HepG2 (cell line): ENCODE data around the gene XPNPEP1. TPM values are rescaled to one million over a fixed set of nuclear protein-coding genes. Genes with fewer than 3 reads are reported as not detected.
A peak's percentile ranks its signal among the peaks of the same experiment; 100 is the strongest.

Source experiments
- ATAC-seq: fragments of 200-7000 bp; cut with Tn5 transposase; 3 replicates; pipeline ENCODE4 v1.9.1; 2020; ENCODE audit warnings: mild to moderate bottlenecking, moderate library complexity
- BruUV-seq: library from RNA; stranded (reverse); fragments of 400-500 nt; replicated peaks from 2 replicates; lab custom pipeline; 2021; lab: Mats Ljungman, UMichigan
- CTCF ChIA-PET: fragments of 300-600 bp; formaldehyde crosslinking; extraction: SDS; loops from one replicate; lab custom pipeline; 2021; ENCODE audit warnings: low total read pairs, inconsistent platforms, low intra/inter-chr PET ratio; lab: Yijun Ruan, JAX
- POLR2A ChIA-PET: fragments of 350-600 bp; sonication (Branson Sonifier 250); formaldehyde crosslinking; loops from one replicate; lab custom pipeline; 2020; ENCODE audit warnings: antibody characterized with exemption, inconsistent platforms; lab: Yijun Ruan, JAX
- DNase-seq: peaks from one replicate; pipeline ENCODE4 v3.0.0-alpha.2; 2015; ENCODE audit warnings: low spot score
- FAIRE-seq: peaks from 3 replicates; lab custom pipeline; 2011; peaks lifted over from hg19 to GRCh38; lab: Jason Lieb, UNC
- H2AFZ ChIP-seq: one replicate; pipeline ENCODE4 v1.6.1; 2011; ENCODE audit warnings: low read length, inconsistent platforms
- H3K27ac ChIP-seq: fragments of 300-600 bp; 3 replicates; pipeline ENCODE4 v1.8.0; 2011; ENCODE audit warnings: mixed run types, mild to moderate bottlenecking, mixed read lengths, low read length, inconsistent platforms; ENCODE audit not compliant: insufficient read depth; ENCODE audit errors: extremely low read length
- H3K27me3 ChIP-seq, 2 experiments: fragments of 200-600 bp in 1 of 2; 2 replicates in 1 of 2; 3 replicates in 1 of 2; pipeline versions ENCODE4 v1.6.0 to v1.8.0; 2011; ENCODE audit warnings: low read length in 2 of 2, mild to moderate bottlenecking in 2 of 2, moderate library complexity in 2 of 2, inconsistent platforms in 1 of 2; ENCODE audit not compliant: insufficient read depth in 2 of 2, control insufficient read depth in 1 of 2
- H3K36me3 ChIP-seq, 2 experiments: fragments of 200-600 bp in 1 of 2; replicated peaks in 1 of 2; 2 replicates in 1 of 2; 3 replicates in 1 of 2; pipeline versions ENCODE4 v1.5.1 to v1.8.0; 2011; ENCODE audit warnings: low read length in 2 of 2, inconsistent platforms in 1 of 2; ENCODE audit not compliant: insufficient read depth in 2 of 2, control insufficient read depth in 1 of 2
- H3K4me1 ChIP-seq: 2 replicates; pipeline ENCODE4 v1.5.1; 2012; ENCODE audit warnings: low read length, inconsistent platforms; ENCODE audit not compliant: insufficient read depth
- H3K4me2 ChIP-seq: 2 replicates; pipeline ENCODE4 v1.6.0; 2011; ENCODE audit warnings: low read depth, low read length, inconsistent platforms
- H3K4me3 ChIP-seq, 3 experiments: fragments of 200-600 bp in 1 of 3; sonication (generic), shearing (Covaris generic) in 1 of 3; replicated peaks in 1 of 3; 2 replicates each; pipeline ENCODE4 v1.5.1; 2011 to 2016; ENCODE audit warnings: low read length in 3 of 3, inconsistent platforms in 2 of 3, low read depth in 2 of 3, mild to moderate bottlenecking in 2 of 3, control low read depth in 1 of 3, mixed read lengths in 1 of 3; ENCODE audit not compliant: insufficient read depth in 1 of 3
- H3K79me2 ChIP-seq: one replicate; pipeline ENCODE4 v1.6.1; 2011; ENCODE audit warnings: low read length, inconsistent platforms; ENCODE audit not compliant: insufficient read depth
- H3K9ac ChIP-seq: 2 replicates; pipeline ENCODE4 v1.6.0; 2011; ENCODE audit warnings: mild to moderate bottlenecking, low read depth, low read length, inconsistent platforms; ENCODE audit not compliant: insufficient read depth
- H3K9me3 ChIP-seq: 2 replicates; pipeline ENCODE4 v1.5.1; 2012; ENCODE audit warnings: mild to moderate bottlenecking, low read length
- H4K20me1 ChIP-seq: 2 replicates; pipeline ENCODE4 v1.6.0; 2011; ENCODE audit warnings: inconsistent platforms, mild to moderate bottlenecking, low read length, moderate library complexity; ENCODE audit not compliant: insufficient read depth
- CEBPB ChIP-seq: IDR thresholded peaks from 2 replicates; pipeline ENCODE4 v1.6.1; 2011; ENCODE audit warnings: low read depth, low read length, improper control_type of control experiment, borderline replicate concordance
- CEBPG ChIP-seq: IDR thresholded peaks from 2 replicates; pipeline ENCODE4 v1.6.1; 2016
- CHCHD3 ChIP-seq: sonication (generic); formaldehyde crosslinking; IDR thresholded peaks from 2 replicates; pipeline ENCODE4 v1.8.0; 2022; ENCODE audit warnings: mild to moderate bottlenecking, missing genetic modification reagents, moderate library complexity
- JARID2 ChIP-seq: sonication (generic); formaldehyde crosslinking; IDR thresholded peaks from 2 replicates; pipeline ENCODE4 v1.8.1; 2023; ENCODE audit warnings: missing genetic modification reagents, inconsistent platforms; ENCODE audit not compliant: insufficient replicate concordance
- KLF11 ChIP-seq: IDR thresholded peaks from 2 replicates; pipeline ENCODE4 v1.6.1; 2016; ENCODE audit warnings: missing compliant biosample characterization
- MAF1 ChIP-seq: sonication (generic); formaldehyde crosslinking; IDR thresholded peaks from 2 replicates; pipeline ENCODE4 v1.5.0; 2020; ENCODE audit warnings: missing genetic modification reagents, borderline replicate concordance
- NFIB ChIP-seq: sonication (generic); formaldehyde crosslinking; IDR thresholded peaks from 2 replicates; pipeline ENCODE4 v1.9.0; 2021; ENCODE audit warnings: missing genetic modification reagents, mild to moderate bottlenecking, borderline replicate concordance
- NONO ChIP-seq, 2 experiments: fragments of 450-650 bp in 1 of 2; sonication (generic) in 1 of 2; formaldehyde crosslinking in 1 of 2; IDR thresholded peaks in 1 of 2; conservative IDR thresholded peaks in 1 of 2; 2 replicates each; pipeline versions ENCODE4 v1.6.1 to v1.8.0; 2017 to 2022; ENCODE audit warnings: mild to moderate bottlenecking in 1 of 2, missing genetic modification reagents in 1 of 2, moderate library complexity in 1 of 2
- PCBP2 ChIP-seq: fragments of 200-400 bp; formaldehyde crosslinking; optimal IDR thresholded peaks from 2 replicates; pipeline ENCODE3; 2018; ENCODE audit warnings: low read length, low read depth; ENCODE audit not compliant: poor library complexity, severe bottlenecking
- RXRA ChIP-seq: sonication (generic); formaldehyde crosslinking; IDR thresholded peaks from 2 replicates; pipeline ENCODE4 v1.5.1; 2020; ENCODE audit warnings: missing genetic modification reagents
- SMAD9 ChIP-seq: sonication (generic); formaldehyde crosslinking; IDR thresholded peaks from 2 replicates; pipeline ENCODE4 v1.5.1; 2020; ENCODE audit warnings: mild to moderate bottlenecking, missing genetic modification reagents
- THAP11 ChIP-seq: IDR thresholded peaks from 2 replicates; pipeline ENCODE4 v1.6.1; 2016; ENCODE audit warnings: missing biosample characterization, missing genetic modification reagents
- ZBTB21 ChIP-seq: sonication (generic); formaldehyde crosslinking; IDR thresholded peaks from 2 replicates; pipeline ENCODE4 v1.4.0; 2020; ENCODE audit warnings: missing genetic modification reagents
- ZBTB7B ChIP-seq: sonication (generic); formaldehyde crosslinking; IDR thresholded peaks from 2 replicates; pipeline ENCODE4 v1.4.0; 2020; ENCODE audit warnings: missing genetic modification reagents
- ZNF282 ChIP-seq: fragments of 450-650 bp; IDR thresholded peaks from 2 replicates; pipeline ENCODE4 v1.6.1; 2018; ENCODE audit not compliant: partially characterized antibody
- ZNF543 ChIP-seq: sonication (generic); formaldehyde crosslinking; IDR thresholded peaks from 2 replicates; pipeline ENCODE4 v1.4.0; 2020; ENCODE audit warnings: mild to moderate bottlenecking, missing genetic modification reagents
- ZSCAN21 ChIP-seq: sonication (generic); formaldehyde crosslinking; IDR thresholded peaks from 2 replicates; pipeline ENCODE4 v1.8.0; 2022; ENCODE audit warnings: mild to moderate bottlenecking, missing genetic modification reagents, moderate library complexity, borderline replicate concordance
- WGBS: methylation state at CpG from one replicate; pipeline ENCODE4 v1.1.6; 2017; ENCODE audit warnings: low lambda C conversion rate; 5-methylcytosine and 5-hydroxymethylcytosine counted together
- in situ Hi-C: cut with HindIII; loops from 2 replicates; pipeline ENCODE4 v1.10.0; 2017; ENCODE audit warnings: low pct_unique_long_range_greater_than_20kb; ENCODE audit not compliant: extremely low pct_ligation_motif_present
- intact Hi-C: fragments of 100-400 bp; cut with micrococcal nuclease; formaldehyde crosslinking; loops from one replicate; pipeline ENCODE4 v1.10.0; 2022; ENCODE audit not compliant: unreplicated experiment
- polyA plus RNA-seq, 8 experiments: library from polyadenylated mRNA; depleted of rRNA in 3 of 8; stranded (reverse) in 7 of 8; unstranded in 1 of 8; fragments of >200 nt; fragmentation: Illumina TruSeq in 4 of 8; extraction: Trizol in 4 of 8; gene quantifications; 2 replicates each; pipeline versions ENCODE4 v1.2.1 to v1.2.3, GENCODE V29; 2011 to 2016; ENCODE audit warnings: low read depth in 4 of 8, missing spikeins in 1 of 8, mixed read lengths in 1 of 8; ENCODE audit not compliant: insufficient read depth in 1 of 8
- total RNA-seq, 5 experiments: library from RNA; depleted of rRNA; stranded (reverse); fragments of >200 nt; fragmentation: Illumina TruSeq; extraction: Trizol; gene quantifications; 2 replicates each; pipeline ENCODE4 v1.2.3, GENCODE V29; 2016; ENCODE audit warnings: low read depth in 1 of 5
- TF ChIP-seq, protein P1 (sequence below): sonication (generic); formaldehyde crosslinking; IDR thresholded peaks from 2 replicates; pipeline ENCODE4 v1.5.0; 2020; ENCODE audit warnings: missing genetic modification reagents
- TF ChIP-seq, protein P2 (sequence below): sonication (generic); formaldehyde crosslinking; IDR thresholded peaks from 2 replicates; pipeline ENCODE4 v1.8.1; 2023; ENCODE audit warnings: mild to moderate bottlenecking, inconsistent platforms, moderate library complexity, missing genetic modification reagents, borderline replicate concordance

The XPNPEP1 gene
- total and polyA plus RNA-seq, 2 of the 13 experiments (the other 11 are each of a cell fraction or from before 2014, with no cell fraction given) = 30.3 to 55.5 TPM

DNA sequence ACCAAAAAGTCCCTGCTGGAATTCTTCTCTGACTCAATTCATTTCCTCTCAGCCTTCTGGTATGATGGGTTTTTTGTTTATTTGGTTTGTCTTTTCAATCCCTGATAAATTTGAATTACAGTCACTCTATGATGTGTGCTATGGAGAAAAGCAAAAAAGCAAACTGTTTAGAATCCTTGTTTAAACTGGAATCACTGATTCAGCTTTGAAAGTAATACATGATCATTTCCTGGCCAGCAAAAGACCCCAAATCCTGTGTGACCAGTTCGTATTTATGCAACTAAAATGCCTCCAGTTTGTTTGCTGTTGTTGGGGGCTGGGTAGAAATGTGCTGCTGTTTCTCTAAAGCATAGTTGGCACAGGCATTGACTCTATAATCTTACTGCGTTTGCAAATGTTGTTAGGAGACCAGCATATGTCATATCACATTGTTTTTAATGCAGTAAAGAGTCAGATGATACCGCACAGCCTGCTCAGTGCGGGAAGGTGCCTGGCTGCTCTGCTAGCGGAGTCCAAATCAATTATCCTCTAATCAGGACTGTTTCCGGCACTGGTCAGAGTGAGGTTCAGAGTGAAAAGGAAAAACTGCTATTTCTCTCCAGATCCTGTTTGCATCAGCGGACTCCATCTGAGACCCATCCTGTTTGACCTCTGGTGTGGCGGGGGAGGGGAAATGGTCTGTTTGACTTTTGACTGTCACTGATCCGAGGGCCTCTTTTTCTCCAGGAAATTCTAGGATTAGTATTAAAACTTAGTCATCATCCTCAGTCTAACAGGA lies 43.8 kb upstream of the XPNPEP1 start (continued):
- TF ChIP-seq NONO (IDR thresholded peaks at IDR 0.05) = no peak
- peak; percentile 77 for TF ChIP-seq NONO (CRISPR knock-in tag; conservative IDR thresholded peaks at IDR 0.05)
- TF ChIP-seq RXRA (CRISPR knock-in tag) = peak; percentile 31; the same call in 1 of the 2 replicates
- peak; percentile 81 for TF ChIP-seq CEBPG (CRISPR knock-in tag)
- 0 out of 2 replicates have a peak, but pooled peaks have one; percentile 32 for TF ChIP-seq THAP11 (CRISPR knock-in tag)
- no peak for TF ChIP-seq PCBP2
- TF ChIP-seq SMAD9 (CRISPR knock-in tag) = no peak
- TF ChIP-seq CHCHD3 = no peak
- TF ChIP-seq CEBPB = no peak
- TF ChIP-seq, protein P1, sequence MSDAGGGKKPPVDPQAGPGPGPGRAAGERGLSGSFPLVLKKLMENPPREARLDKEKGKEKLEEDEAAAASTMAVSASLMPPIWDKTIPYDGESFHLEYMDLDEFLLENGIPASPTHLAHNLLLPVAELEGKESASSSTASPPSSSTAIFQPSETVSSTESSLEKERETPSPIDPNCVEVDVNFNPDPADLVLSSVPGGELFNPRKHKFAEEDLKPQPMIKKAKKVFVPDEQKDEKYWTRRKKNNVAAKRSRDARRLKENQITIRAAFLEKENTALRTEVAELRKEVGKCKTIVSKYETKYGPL = no peak
- TF ChIP-seq ZNF282 = no peak
- TF ChIP-seq ZSCAN21 (CRISPR knock-in tag) = no peak
- no peak for TF ChIP-seq KLF11
- TF ChIP-seq ZBTB21 (CRISPR knock-in tag) = no peak
- 0 out of 2 replicates have a peak, but pooled peaks have one; percentile 42 for TF ChIP-seq ZBTB7B (CRISPR knock-in tag)
- TF ChIP-seq, all 625 proteins: peak for 89

DNA sequence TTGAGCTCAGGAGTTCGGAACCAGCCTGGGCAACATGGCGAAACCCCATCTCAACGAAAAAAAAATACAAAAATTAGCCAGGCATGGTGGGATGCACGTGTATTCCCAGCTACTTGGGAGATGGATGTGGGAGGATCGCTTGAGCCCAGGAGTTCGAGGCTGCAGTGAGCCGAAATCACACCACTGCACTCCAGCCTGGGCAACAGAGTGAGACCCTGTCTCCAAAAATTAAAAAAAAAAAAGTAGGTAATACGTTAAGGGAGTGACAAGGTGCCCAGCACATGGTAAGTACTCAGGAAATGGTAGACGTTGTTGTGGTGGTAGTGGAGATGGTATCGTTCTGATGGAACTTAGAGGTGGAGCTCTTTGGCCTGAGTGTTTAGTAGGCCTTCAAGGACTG lies 41.0 kb upstream of the XPNPEP1 start:
- FAIRE-seq = no peak
- POLR2A ChIA-PET = interaction anchor here (1.2 to 2.8 kb wide), 4 partner anchors 11 to 46 kb away, joined by 3 to 16 read pairs (median 4); partner anchors contain the start of gene ADD3
- TF ChIP-seq ZNF543 (CRISPR knock-in tag) (0 out of 2 replicates have a peak, but pooled peaks have one; percentile 4), NFIB (CRISPR knock-in tag) (no peak), MAF1 (no peak), JARID2 (CRISPR knock-in tag) (no peak)
- TF ChIP-seq, protein P2, sequence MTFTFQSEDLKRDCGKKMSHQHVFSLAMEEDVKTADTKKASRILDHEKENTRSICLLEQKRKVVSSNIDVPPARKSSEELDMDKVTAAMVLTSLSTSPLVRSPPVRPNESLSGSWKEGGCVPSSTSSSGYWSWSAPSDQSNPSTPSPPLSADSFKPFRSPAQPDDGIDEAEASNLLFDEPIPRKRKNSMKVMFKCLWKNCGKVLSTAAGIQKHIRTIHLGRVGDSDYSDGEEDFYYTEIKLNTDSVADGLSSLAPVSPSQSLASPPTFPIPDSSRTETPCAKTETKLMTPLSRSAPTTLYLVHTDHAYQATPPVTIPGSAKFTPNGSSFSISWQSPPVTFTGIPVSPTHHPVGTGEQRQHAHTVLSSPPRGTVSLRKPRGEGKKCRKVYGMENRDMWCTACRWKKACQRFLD (CRISPR knock-in tag) = no peak
- TF ChIP-seq, all 625 proteins: peak for 1
- in situ Hi-C loops = no loop called here
- WGBS = 92% methylated on average over 10 of the region's 10 CpGs
- no TSS peak for BruUV-seq
- H3K4me3 ChIP-seq = no peak overlapping the region
- H3K79me2 ChIP-seq = no peaks in the 10 kb centered on the region
- H3K27me3 ChIP-seq = no peaks in the 10 kb centered on the region
- H4K20me1 ChIP-seq = no peaks in the 10 kb centered on the region
- H3K9me3 ChIP-seq = no peaks in the 10 kb centered on the region
- no peak for DNase-seq
- H3K36me3 ChIP-seq = no peaks in the 10 kb centered on the region
- H3K4me2 ChIP-seq = no peak overlapping the region
- no peak overlapping the region for H3K27ac ChIP-seq
- ATAC-seq = no peak
- peaks cover 44% of the 10 kb centered on the region for H3K4me1 ChIP-seq
- no peak overlapping the region for H3K9ac ChIP-seq
- intact Hi-C loops = loop anchor here (2.0 to 10.0 kb wide), 3 partner anchors 42 to 312 kb away; partner anchors contain the start of gene XPNPEP1
- no peak overlapping the region for H2AFZ ChIP-seq
- CTCF ChIA-PET = no interaction called here
